Activated T-cell treated with anti-CD3 and anti-CD28 coated beads for 4 hours (primary cell): ENCODE measurements around the gene TDRD9.
"Not testable (repeated sequence)": the region's sequence is repeated elsewhere in the genome, so short reads cannot be mapped to it uniquely, and the experiment has no call there.

Experiments used
- DNase-seq: peaks from one replicate; pipeline ENCODE4 v3.0.0-alpha.2; 2020

Gene TDRD9

DNA sequence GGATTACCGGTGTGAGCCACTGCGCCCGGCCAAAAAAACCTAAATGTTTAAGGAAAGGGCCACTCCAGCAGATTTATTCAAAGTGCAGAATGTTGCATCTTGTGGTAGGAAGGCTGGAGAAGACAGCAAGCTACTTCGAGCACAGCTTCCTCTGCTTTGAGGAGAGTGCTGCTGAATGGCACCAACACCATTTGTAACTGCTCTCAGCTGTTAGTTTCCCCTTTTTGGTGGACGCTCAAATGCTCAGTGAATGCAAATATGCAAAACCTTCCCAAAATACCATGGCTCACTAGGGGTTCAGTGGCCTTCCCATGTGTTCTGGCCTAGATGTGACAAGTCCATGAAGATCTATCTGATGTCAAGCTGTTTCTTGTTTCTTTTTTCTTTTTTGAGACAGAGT, 2.9 kb upstream of the TDRD9 start:
- DNase-seq: no peak

DNA sequence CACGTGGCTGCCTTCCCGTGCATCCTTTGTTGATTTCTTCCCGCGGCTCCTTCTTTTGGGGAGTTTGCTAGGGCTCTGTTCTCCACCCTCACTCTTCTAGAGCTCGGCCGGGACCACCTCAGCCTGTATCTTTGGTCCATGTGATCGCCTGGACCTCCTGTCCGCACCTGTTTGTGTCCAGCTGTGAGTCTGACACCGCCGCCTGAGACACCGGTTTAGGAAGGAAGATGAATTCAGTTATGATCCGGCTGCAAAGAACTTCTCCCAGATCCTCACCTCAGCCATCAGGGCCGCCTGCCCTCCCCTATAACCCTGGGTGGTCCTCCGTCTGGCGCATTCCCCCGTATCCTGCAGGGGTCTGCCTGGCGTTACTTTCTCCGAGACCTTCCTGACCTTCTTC, 690 bp upstream of the TDRD9 start:
- no peak for DNase-seq

GRCh38 chr14:103930051-103930604, 1.9 kb downstream of the TDRD9 start:
- DNase-seq: no peak

- no peak for DNase-seq
Observed at GRCh38 chr14:103931422-103931821, 3.2 kb downstream of the TDRD9 start.

DNA sequence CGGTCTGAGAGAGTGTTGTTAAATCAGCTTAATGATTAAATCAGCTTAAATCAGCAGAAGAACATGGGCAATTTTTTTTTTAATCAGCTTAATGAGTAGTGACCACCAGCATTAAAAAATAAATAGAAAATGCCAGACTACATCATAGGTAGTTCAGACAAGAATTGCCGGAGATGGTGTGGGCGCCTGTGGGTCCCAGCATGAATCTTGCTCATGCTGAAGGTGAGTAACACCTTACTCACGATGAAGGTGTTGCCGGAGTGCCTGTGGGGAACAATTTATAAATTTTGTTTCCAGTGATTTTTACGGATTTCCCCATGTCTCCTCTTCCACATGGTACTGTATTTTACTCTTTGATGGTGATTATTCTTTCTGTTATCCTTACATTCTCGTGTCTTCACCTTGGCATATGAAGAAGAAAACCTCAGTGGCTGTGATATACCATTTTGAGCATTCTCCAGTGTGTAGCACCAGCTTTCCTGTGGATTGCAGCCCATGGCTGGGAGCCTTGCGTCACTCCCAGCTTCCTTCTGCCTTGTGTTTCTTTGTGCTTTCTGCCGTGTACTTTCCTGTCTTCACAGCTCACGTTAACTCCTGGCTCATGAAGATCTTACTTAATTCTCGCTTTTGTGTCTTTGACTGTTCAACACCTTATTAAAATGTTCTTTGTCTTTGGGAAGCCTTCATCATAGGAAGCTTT, 4.7 kb downstream of the TDRD9 start:
- no peak for DNase-seq

GRCh38 chr14:103935102-103935501, 6.8 kb downstream of the TDRD9 start:
- no peak for DNase-seq

GRCh38 chr14:103941462-103941861, 13.2 kb downstream of the TDRD9 start:
- no peak for DNase-seq

DNA sequence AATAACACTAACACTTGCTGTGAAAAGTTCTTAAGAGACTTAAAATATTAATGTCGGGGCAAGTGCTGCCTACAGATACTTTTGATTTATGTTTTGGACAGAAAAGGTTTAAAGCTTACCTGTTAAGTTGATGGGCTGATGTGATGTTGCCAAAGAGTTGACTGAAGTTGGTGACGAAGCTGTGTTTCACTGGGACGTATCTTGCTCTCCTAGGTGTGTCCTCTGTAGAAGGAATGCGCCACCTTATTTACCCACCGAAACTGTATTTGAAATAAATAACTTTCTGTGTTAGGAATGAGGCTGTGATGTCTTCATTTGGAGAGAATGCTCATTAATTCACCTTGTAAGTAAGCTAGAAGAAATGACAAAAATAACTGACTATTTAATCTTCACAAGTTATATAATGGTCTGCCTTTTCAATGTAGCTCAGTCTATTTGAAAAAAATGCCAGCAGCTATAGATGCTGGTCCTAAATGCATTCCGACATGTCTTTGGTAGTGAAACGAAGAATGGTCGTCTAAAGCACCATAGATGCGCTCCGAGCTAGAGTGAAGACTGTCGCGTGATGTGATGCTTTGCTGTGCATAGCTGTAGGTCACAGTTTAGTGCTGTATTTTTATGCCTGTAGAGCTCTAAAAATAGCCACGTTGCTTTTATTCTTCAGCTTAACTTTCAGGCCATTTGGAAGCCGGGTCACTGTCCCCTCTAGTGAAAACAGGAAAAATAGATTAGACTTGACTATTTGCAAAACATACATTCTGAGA, 13.9 kb downstream of the TDRD9 start, which contains the start of gene RD3L:
RD3L (minus strand) TSS at position 557 of the 764 bp plus-strand sequence. CDS start 834 bp downstream, outside the sequence.
- no peak for DNase-seq

DNA sequence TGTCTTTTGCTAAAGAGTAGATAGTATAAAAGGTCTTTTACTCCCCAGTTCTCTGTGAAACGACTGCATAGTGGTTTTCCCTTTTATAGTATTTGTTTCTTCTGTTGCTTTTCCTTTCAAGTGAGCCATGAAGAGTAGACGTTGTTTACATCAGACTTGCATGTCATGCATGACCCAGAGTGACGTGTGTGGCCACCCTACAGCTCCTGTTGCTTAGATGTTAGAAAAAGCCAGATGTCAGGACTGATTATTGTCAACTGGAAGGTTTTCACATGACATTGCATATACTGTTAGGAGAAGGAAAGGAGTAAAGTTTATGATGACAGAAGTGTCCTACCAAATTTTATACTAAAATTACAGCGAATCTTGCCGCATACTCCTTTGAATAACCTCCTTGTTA, 15.4 kb downstream of the TDRD9 start:
- DNase-seq: no peak

- DNase-seq: no peak
Observed at GRCh38 chr14:103946975-103947374, 18.7 kb downstream of the TDRD9 start.

DNA sequence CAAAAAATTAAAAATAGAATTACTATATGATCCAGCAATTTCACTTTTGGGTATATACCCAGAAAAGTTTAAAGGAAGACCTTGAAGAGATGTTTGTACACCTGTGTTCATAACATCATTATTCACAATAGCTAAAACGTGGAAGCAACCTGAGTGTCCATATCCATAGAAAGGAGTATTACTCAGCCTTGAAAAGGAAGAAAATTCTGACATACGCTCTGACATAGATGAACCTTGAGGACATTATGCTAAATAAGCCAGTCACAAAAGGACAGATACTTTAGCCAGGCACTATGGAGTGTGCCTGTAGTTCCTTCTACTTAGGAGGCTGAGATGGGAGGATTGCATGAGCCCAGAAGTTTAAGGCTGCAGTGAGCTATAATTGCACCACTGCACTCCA, 20.2 kb downstream of the TDRD9 start:
- DNase-seq: no peak

DNA sequence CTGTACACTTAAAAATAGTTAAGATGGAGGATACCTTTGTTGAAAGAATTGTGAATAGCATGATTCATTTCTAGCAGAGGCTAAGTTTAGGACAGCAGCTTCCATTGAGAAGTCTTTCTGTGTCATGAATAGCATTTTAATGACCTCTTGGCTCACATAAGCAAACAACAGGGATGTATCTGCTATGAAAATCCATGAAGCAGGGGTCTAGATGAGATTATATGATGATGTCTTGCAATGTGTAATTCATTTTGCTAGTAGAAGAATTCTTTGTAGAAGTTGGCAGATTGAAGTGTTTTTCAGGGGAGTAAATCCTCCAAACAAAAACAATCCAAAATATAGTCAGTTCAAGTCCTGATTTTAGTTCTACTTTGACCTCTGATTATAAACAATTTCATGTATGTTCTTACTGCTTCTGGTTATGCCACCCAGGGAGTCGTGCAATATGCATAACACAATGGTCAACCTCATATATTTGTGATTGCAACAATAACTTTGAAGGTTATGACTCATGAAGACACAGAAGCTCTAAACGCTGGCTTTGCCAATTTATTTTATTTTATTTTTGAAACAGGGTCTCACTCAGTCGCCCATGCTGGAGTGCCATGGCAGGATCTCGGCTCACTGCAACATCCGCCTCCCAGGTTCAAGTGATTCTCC, 21.0 kb downstream of the TDRD9 start:
- no peak for DNase-seq

- DNase-seq: no peak
Observed at GRCh38 chr14:103960457-103961055, 32.3 kb downstream of the TDRD9 start.

DNA sequence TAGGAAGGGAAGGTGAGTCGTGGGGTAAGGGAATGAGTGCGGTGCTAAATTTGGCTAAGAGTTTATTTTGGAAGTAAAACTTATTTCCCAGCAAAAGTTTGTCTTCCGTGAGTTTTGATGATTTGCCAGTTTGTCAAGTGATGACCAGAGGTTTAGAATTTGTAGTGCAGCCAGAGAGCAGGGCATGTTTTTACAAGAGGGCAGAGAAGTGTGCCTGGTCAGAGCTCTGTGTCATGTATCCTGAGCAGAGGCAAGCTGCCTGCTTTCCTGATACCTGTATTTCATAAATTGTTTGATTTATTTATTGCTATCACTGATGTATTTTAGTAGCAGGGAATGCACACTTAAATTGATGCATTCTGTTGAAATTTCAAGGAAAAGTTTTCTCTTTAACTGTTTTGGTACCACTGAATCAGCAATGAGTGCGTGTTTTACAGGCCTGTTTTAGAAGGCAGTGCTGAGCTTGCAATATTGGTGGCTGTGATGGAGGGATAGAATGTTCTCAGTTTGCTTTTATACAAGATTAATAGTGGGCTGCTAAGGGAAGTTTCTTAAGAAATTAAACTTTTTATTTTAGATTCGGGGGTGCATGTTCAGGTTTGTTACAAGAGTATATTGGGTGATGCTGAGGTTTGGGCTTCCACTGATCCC, 33.8 kb downstream of the TDRD9 start:
- DNase-seq: no peak

GRCh38 chr14:103966631-103967030, 38.4 kb downstream of the TDRD9 start:
- DNase-seq: no peak

GRCh38 chr14:103969961-103970360, 41.7 kb downstream of the TDRD9 start:
- no peak for DNase-seq

GRCh38 chr14:103973354-103973753, 45.1 kb downstream of the TDRD9 start:
- DNase-seq: no peak

DNA sequence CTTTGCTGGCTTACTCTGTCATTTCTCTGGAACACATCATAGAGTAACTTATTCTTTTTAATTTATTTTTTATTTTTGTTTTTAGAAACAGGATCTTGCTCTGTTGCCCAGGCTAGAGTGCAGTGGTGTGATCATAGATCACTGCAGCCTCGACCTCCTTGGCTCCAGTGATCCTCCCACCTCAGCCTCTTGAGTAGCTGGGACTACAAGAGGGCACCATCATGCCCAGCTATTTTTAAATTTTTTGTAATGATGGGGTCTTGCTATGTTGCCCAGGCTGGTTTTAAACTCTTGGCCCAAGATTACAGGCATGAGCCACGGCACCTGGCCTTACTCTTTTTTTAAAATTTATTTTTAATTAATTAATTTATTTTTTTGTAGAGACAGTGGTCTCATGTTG, 46.3 kb downstream of the TDRD9 start:
- no peak for DNase-seq

DNA sequence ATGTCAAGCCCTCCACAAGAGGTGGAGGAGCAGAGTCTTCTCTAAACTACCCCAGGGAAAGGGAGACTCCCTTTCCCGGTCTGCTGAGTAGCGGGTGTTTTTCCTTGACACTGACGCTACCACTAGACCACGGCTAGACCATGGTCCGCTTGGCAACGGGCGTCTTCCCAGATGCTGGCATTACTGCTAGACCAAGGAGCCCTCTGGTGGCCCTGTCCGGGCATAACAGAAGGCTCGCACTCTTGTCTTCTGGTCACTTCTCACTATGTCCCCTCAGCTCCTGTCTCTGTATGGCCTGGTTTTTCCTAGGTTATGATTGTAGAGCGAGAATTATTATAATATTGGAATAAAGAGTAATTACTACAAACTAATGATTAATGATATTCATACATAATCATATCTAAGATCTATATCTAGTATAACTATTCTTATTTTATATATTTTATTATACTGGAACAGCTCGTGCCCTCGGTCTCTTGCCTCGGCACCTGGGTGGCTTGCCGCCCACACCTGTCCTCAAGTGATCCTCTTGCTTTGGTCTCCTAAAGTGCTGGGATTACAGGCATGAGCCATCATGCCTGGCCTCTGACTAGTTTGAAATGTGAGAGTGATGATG, 52.5 kb downstream of the TDRD9 start:
- not testable (repeated sequence) for DNase-seq

GRCh38 chr14:103984196-103984595, 55.9 kb downstream of the TDRD9 start:
- no peak for DNase-seq

- DNase-seq: no peak
Observed at GRCh38 chr14:103989034-103989433, 60.8 kb downstream of the TDRD9 start.

DNA sequence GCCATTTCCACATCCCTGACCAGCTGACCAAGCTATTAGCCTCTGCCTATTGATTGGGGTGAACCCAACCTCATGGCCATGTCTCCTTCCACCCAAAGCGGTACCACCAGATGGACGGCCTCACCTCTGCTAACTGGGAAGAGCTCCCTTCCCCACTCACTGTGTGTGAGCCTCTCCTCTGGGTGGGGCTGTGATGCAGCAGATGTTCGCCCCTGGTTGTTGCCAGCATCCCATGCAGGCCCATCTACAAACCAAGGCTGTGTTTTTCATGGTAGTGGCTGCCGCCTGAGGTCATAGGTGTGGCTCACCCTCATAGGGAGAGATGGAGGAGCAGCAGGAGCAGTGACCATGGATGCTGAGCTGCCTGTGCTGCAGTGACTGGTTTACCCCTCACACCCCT, 61.7 kb downstream of the TDRD9 start:
- DNase-seq: no peak
